Measurements from ENCODE around the gene NDUFA12. TPM values are rescaled to one million over a fixed set of nuclear protein-coding genes. Genes with fewer than 3 reads are reported as not detected.

Gene NDUFA12
- total and polyA plus RNA-seq, 2 of the 13 experiments (the other 11 are each of a cell fraction or from before 2014, with no cell fraction given), result 101 to 173 TPM

DNA sequence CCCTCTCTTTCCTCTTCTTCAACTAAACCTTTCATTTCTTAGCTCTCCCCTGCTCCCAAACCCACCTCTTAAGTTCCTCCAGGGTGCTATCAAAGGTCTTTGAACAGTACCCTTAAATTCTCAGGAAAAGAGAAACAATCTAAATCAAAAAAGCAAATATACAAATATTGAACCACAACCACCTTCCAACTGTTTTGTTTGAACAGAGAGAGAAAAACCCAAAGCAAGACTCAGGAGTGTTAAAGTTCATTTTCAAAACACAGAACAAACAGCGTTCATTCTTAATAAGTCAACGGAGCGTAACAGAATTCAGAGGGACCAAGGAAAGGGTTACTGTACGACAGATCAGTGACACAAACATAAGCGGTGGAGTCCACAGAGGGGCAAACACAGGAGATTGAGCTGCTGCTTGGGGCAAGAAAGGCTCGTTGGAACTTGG, 73.3 kb downstream of the NDUFA12 start (continued):
- TF ChIP-seq, protein P1, sequence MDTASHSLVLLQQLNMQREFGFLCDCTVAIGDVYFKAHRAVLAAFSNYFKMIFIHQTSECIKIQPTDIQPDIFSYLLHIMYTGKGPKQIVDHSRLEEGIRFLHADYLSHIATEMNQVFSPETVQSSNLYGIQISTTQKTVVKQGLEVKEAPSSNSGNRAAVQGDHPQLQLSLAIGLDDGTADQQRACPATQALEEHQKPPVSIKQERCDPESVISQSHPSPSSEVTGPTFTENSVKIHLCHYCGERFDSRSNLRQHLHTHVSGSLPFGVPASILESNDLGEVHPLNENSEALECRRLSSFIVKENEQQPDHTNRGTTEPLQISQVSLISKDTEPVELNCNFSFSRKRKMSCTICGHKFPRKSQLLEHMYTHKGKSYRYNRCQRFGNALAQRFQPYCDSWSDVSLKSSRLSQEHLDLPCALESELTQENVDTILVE (CRISPR knock-in tag; IDR thresholded peaks at IDR 0.05), result peak; percentile 53; the same call in 1 of the 2 replicates
- TF ChIP-seq, protein P2, sequence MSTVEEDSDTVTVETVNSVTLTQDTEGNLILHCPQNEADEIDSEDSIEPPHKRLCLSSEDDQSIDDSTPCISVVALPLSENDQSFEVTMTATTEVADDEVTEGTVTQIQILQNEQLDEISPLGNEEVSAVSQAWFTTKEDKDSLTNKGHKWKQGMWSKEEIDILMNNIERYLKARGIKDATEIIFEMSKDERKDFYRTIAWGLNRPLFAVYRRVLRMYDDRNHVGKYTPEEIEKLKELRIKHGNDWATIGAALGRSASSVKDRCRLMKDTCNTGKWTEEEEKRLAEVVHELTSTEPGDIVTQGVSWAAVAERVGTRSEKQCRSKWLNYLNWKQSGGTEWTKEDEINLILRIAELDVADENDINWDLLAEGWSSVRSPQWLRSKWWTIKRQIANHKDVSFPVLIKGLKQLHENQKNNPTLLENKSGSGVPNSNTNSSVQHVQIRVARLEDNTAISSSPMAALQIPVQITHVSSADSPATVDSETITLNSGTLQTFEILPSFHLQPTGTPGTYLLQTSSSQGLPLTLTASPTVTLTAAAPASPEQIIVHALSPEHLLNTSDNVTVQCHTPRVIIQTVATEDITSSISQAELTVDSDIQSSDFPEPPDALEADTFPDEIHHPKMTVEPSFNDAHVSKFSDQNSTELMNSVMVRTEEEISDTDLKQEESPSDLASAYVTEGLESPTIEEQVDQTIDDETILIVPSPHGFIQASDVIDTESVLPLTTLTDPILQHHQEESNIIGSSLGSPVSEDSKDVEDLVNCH (CRISPR knock-in tag; IDR thresholded peaks at IDR 0.05), result no peak
- TF ChIP-seq KLF12 (CRISPR knock-in tag; IDR thresholded peaks at IDR 0.05; ENCODE audit: borderline replicate concordance) (0 out of 2 replicates have a peak, but pooled peaks have one; percentile 8), ZFP36L1 (CRISPR knock-in tag; IDR thresholded peaks at IDR 0.05) (0 out of 2 replicates have a peak, but pooled peaks have one; percentile 73), CBX2 (IDR thresholded peaks at IDR 0.05; ENCODE audit: low read depth, low read length) (no peak), CBX2 (CRISPR knock-in tag; IDR thresholded peaks at IDR 0.05; ENCODE audit: low read depth) (no peak), NCOR1 (IDR thresholded peaks at IDR 0.05; ENCODE audit: borderline replicate concordance, low read length) (peak; percentile 65), MXD4 (CRISPR knock-in tag; IDR thresholded peaks at IDR 0.05) (peak; percentile 41; the same call in 1 of the 2 replicates), ZBTB20 (CRISPR knock-in tag; IDR thresholded peaks at IDR 0.05; ENCODE audit: borderline replicate concordance, low read depth) (no peak), NBN (conservative IDR thresholded peaks at IDR 0.05) (no peak), KAT2B (IDR thresholded peaks at IDR 0.05; ENCODE audit: borderline replicate concordance, low read depth, low read length) (no peak), NKX3-1 (CRISPR knock-in tag; IDR thresholded peaks at IDR 0.05) (no peak), TSC22D2 (CRISPR knock-in tag; IDR thresholded peaks at IDR 0.05; ENCODE audit: borderline replicate concordance) (no peak), KMT2A (CRISPR knock-in tag; IDR thresholded peaks at IDR 0.05) (no peak), ZNF878 (CRISPR knock-in tag; IDR thresholded peaks at IDR 0.05) (no peak), MBNL3 (CRISPR knock-in tag; conservative IDR thresholded peaks at IDR 0.05) (no peak), CREB1 (IDR thresholded peaks at IDR 0.05) (no peak), CREB1 (CRISPR knock-in tag; IDR thresholded peaks at IDR 0.05) (peak; percentile 77), FOXP1 (IDR thresholded peaks at IDR 0.05) (0 out of 2 replicates have a peak, but pooled peaks have one; percentile 6), FOXP1 (CRISPR knock-in tag; IDR thresholded peaks at IDR 0.05) (peak; percentile 79), ZNF660 (CRISPR knock-in tag; IDR thresholded peaks at IDR 0.05; ENCODE audit: borderline replicate concordance, low read depth) (no peak)
- TF ChIP-seq, protein P3, sequence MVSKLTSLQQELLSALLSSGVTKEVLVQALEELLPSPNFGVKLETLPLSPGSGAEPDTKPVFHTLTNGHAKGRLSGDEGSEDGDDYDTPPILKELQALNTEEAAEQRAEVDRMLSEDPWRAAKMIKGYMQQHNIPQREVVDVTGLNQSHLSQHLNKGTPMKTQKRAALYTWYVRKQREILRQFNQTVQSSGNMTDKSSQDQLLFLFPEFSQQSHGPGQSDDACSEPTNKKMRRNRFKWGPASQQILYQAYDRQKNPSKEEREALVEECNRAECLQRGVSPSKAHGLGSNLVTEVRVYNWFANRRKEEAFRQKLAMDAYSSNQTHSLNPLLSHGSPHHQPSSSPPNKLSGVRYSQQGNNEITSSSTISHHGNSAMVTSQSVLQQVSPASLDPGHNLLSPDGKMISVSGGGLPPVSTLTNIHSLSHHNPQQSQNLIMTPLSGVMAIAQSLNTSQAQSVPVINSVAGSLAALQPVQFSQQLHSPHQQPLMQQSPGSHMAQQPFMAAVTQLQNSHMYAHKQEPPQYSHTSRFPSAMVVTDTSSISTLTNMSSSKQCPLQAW (CRISPR knock-in tag; IDR thresholded peaks at IDR 0.05), result 0 out of 2 replicates have a peak, but pooled peaks have one; percentile 19
- TF ChIP-seq, protein P4, sequence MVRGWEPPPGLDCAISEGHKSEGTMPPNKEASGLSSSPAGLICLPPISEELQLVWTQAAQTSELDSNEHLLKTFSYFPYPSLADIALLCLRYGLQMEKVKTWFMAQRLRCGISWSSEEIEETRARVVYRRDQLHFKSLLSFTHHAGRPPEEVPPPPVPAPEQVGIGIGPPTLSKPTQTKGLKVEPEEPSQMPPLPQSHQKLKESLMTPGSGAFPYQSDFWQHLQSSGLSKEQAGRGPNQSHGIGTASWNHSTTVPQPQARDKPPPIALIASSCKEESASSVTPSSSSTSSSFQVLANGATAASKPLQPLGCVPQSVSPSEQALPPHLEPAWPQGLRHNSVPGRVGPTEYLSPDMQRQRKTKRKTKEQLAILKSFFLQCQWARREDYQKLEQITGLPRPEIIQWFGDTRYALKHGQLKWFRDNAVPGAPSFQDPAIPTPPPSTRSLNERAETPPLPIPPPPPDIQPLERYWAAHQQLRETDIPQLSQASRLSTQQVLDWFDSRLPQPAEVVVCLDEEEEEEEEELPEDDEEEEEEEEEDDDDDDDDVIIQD (CRISPR knock-in tag; IDR thresholded peaks at IDR 0.05; ENCODE audit: low read depth), result peak; percentile 69; the same call in 1 of the 2 replicates
- TF ChIP-seq, protein P5, sequence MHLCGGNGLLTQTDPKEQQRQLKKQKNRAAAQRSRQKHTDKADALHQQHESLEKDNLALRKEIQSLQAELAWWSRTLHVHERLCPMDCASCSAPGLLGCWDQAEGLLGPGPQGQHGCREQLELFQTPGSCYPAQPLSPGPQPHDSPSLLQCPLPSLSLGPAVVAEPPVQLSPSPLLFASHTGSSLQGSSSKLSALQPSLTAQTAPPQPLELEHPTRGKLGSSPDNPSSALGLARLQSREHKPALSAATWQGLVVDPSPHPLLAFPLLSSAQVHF (CRISPR knock-in tag; IDR thresholded peaks at IDR 0.05), result 0 out of 2 replicates have a peak, but pooled peaks have one; percentile 49
